ENCODE results near the gene P4HA2. TPM values are rescaled to one million over a fixed set of nuclear protein-coding genes. Genes with fewer than 3 reads are reported as not detected.

Gene P4HA2
- polyA plus RNA-seq, 1 of the 3 experiments (the other 2 are of a cell fraction), result 67.2 TPM

DNA sequence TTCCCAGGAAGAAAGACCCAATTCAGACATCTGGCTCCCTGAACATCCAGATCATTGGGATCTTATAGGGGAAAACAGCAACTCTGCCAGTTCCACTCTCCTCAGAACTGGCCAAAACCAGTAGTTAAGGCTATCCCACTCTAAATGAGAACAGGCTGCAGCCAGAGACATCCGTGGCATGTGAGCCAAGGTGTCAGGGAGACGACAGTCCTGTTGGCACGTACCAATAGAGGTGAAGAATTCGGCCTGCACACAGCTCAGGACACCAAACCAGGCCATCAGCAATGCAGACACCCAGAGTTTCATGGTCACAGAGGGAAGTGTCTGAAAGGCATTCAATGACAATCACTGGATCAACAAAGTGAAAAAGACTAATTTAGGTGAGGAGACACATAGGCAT, 9.3 kb downstream of the P4HA2 start:
- WGBS (ENCODE audit: low lambda C conversion rate), result 95% methylated on average over 4 of the region's 4 CpGs
- Histone ChIP-seq H3F3A (replicated peaks; ENCODE audit: insufficient read depth) (no peaks in the 10 kb centered on the region), H3K9ac (no peak overlapping the region), H3K79me2 (ENCODE audit: insufficient read depth) (peaks cover 29% of the 10 kb centered on the region; the same call in 1 of the 2 replicates), H3K36me3 (replicated peaks in 1 of 2; ENCODE audit: control insufficient read depth in 1 of 2, insufficient read depth in 2 of 2, low read length in 1 of 2) (peaks cover 4 to 9% of the 10 kb centered on the region in 2 experiments), H3K9me2 (no peaks in the 10 kb centered on the region), H3K4me1 (ENCODE audit: control insufficient read depth in 1 of 2, insufficient read depth in 2 of 2, low read depth in 1 of 2, low read length in 1 of 2) (peaks cover 11 to 16% of the 10 kb centered on the region in 2 experiments; a peak in 3 of 4 replicates), H3K27me3 (ENCODE audit: insufficient read depth) (no peaks in the 10 kb centered on the region), H3K4me2 (no peak overlapping the region), H3K9me3 (no peaks in the 10 kb centered on the region), H4K20me1 (ENCODE audit: insufficient read depth) (peaks cover 4% of the 10 kb centered on the region), H3K4me3 (ENCODE audit: low read depth in 2 of 2, low read length in 1 of 2) (no peak overlapping the region), H2AFZ (ENCODE audit: low read depth) (no peak overlapping the region), H3K27ac (ENCODE audit: low read depth in 2 of 2, low read length in 1 of 2) (no peak overlapping the region)
- POLR2A ChIA-PET, result no interaction called here
- DNase-seq, result no peak
- CTCF ChIA-PET, result interaction anchor here (0.8 to 2.0 kb wide), 7 partner anchors 10 to 308 kb away, joined by 3 to 8 read pairs (median 3); partner anchors contain the start of gene P4HA2
- TF ChIP-seq FOXJ3 (CRISPR knock-in tag; IDR thresholded peaks at IDR 0.05), result no peak
- no peak for TF ChIP-seq MEF2A (IDR thresholded peaks at IDR 0.05; ENCODE audit: borderline replicate concordance, low read depth)
- TF ChIP-seq RAD21 (IDR thresholded peaks at IDR 0.05; ENCODE audit: low read length), result no peak
- TF ChIP-seq, protein P1, sequence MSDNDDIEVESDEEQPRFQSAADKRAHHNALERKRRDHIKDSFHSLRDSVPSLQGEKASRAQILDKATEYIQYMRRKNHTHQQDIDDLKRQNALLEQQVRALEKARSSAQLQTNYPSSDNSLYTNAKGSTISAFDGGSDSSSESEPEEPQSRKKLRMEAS (IDR thresholded peaks at IDR 0.05; ENCODE audit: low read depth), result no peak
- TF ChIP-seq TCF12 (IDR thresholded peaks at IDR 0.05), result no peak
- TF ChIP-seq MXI1 (IDR thresholded peaks at IDR 0.05; ENCODE audit: low read depth, low read length), result no peak
- TF ChIP-seq CHD2 (IDR thresholded peaks at IDR 0.05; ENCODE audit: low read length, partially characterized antibody), result no peak
- TF ChIP-seq, protein P2, sequence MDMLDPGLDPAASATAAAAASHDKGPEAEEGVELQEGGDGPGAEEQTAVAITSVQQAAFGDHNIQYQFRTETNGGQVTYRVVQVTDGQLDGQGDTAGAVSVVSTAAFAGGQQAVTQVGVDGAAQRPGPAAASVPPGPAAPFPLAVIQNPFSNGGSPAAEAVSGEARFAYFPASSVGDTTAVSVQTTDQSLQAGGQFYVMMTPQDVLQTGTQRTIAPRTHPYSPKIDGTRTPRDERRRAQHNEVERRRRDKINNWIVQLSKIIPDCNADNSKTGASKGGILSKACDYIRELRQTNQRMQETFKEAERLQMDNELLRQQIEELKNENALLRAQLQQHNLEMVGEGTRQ (IDR thresholded peaks at IDR 0.05; ENCODE audit: borderline replicate concordance, low read depth, low read length), result no peak
- no peak for TF ChIP-seq CTCF (IDR thresholded peaks at IDR 0.05)
- no peak for TF ChIP-seq JUND (IDR thresholded peaks at IDR 0.05)
- TF ChIP-seq ELF1 (IDR thresholded peaks at IDR 0.05), result no peak
- no peak for TF ChIP-seq GATA2 (CRISPR knock-in tag; IDR thresholded peaks at IDR 0.05)
- no peak for TF ChIP-seq TAF1 (IDR thresholded peaks at IDR 0.05; ENCODE audit: borderline replicate concordance, low read depth, low read length)
- TF ChIP-seq YY1 (IDR thresholded peaks at IDR 0.05; ENCODE audit: low read depth), result no peak
- no peak for TF ChIP-seq GABPA (IDR thresholded peaks at IDR 0.05; ENCODE audit: low read depth)
- TF ChIP-seq EZH2phosphoT487 (IDR thresholded peaks at IDR 0.05; ENCODE audit: borderline replicate concordance, low read depth), result no peak
- TF ChIP-seq SMC3 (IDR thresholded peaks at IDR 0.05; ENCODE audit: low read depth, low read length), result no peak
- no peak for TF ChIP-seq FOSL2 (IDR thresholded peaks at IDR 0.05; ENCODE audit: borderline replicate concordance, low read depth)
- no peak for TF ChIP-seq NFIC (IDR thresholded peaks at IDR 0.05; ENCODE audit: borderline replicate concordance)
- TF ChIP-seq, protein P3, sequence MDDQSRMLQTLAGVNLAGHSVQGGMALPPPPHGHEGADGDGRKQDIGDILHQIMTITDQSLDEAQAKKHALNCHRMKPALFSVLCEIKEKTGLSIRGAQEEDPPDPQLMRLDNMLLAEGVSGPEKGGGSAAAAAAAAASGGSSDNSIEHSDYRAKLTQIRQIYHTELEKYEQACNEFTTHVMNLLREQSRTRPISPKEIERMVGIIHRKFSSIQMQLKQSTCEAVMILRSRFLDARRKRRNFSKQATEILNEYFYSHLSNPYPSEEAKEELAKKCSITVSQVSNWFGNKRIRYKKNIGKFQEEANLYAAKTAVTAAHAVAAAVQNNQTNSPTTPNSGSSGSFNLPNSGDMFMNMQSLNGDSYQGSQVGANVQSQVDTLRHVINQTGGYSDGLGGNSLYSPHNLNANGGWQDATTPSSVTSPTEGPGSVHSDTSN (IDR thresholded peaks at IDR 0.05), result no peak

All from SK-N-SH (cell line).